Activated T-helper 9 cell treated with anti-CD3 and anti-CD28 coated beads, Interleukin-2, amount 50 U/mL, for 16 hours (primary cell): Measurements from ENCODE around the gene DLAT.
"Not testable (repeated sequence)": the region's sequence is repeated elsewhere in the genome, so short reads cannot be mapped to it uniquely, and the experiment has no call there.

Experiments used
- DNase-seq: peaks from one replicate; pipeline ENCODE4 v3.0.0-alpha.2; 2020; ENCODE audit warnings: low read depth

Gene DLAT

DNA sequence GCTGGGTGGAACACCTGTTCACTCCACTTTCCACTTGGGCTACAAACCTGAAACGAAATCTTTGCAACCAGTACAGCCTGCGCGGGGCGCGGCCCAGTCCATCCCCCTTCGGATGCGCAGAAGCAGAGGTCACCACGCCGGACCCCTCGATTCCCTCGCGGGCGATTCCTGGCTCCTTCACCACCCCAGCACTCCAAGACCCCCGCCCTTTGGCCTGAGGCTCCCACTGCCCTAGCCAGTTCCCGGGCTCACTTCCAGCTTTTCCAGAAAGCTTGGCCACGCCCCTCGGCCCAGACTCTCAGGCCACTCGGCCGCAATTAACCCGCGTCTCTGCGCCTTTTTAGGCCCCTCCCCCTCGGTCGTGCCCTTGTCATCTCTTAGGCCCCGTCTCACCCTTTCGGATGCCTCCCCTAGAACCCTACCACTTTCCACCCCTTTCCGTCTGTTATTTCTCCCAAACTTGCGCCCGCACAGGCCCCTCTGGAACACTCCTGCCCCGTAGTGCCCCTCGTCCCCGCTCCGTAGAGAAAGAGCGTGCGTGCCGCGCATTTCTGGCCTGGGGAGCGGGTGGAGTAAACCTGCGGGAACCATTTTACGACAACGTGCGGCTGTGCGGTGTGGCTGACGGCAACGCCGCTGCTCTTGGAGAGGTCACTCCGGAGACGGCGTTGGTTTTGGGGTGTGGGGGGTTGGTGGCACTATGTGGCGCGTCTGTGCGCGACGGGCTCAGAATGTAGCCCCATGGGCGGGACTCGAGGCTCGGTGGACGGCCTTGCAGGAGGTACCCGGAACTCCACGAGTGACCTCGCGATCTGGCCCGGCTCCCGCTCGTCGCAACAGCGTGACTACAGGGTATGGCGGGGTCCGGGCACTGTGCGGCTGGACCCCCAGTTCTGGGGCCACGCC lies at the start of gene DLAT:
Gene DLAT, plus strand, starts transcription at position 636 of the 906 bp plus-strand sequence. Its CDS starts 65 bp downstream, at position 701.
- peak; percentile 69 for DNase-seq

DNA sequence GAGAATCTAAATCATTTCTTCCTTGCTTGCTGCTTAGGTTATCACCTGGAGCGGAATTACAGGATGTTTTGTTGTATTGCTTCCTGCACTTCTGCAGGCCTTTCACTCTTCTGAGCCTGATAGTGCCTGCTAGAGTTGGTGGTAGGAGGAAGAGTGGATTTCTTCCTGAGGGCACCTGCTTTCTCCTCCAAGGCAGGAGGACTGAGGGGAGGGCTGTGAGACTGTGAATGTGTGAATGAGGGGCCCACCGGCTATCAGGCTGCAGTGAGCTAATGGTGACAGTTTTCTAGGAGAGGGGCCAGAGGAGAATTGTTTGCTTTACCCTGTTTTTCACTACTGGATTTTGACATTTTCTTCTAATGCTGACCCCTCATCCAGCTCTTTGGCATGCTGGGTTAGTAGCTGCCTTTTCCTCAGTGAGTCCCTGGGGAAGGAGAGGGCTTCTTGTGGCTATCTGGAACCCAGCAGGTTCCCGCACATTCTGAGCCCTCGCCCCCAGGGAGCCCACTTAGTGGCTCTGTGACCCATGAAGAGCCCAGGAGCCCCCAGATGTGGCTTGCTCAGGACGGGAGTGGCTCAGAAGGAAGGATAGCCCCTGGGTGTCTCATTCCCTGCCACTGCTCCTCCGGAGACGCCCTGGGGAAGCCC lies 49.0 kb upstream of the DLAT start:
- DNase-seq: no peak

DNA sequence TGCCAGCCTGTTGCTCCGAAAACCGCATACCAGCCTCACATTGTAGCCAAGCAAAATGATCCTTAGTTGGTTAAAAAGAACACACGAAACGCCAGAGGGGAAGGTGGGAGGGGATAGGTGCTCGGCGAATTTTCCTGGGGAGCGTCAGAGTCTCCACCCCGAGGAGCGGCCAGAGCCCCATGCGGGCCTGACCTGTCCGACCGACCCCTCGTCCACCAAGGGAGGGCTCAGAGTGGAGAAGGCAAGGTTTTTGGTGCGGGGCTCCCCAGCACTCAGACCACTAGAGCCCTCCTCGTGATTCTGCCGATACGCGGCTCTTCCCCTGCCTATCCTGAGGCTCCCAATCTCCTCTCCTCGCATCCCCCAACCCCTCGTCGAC lies 48.5 kb upstream of the DLAT start:
- DNase-seq: no peak

DNA sequence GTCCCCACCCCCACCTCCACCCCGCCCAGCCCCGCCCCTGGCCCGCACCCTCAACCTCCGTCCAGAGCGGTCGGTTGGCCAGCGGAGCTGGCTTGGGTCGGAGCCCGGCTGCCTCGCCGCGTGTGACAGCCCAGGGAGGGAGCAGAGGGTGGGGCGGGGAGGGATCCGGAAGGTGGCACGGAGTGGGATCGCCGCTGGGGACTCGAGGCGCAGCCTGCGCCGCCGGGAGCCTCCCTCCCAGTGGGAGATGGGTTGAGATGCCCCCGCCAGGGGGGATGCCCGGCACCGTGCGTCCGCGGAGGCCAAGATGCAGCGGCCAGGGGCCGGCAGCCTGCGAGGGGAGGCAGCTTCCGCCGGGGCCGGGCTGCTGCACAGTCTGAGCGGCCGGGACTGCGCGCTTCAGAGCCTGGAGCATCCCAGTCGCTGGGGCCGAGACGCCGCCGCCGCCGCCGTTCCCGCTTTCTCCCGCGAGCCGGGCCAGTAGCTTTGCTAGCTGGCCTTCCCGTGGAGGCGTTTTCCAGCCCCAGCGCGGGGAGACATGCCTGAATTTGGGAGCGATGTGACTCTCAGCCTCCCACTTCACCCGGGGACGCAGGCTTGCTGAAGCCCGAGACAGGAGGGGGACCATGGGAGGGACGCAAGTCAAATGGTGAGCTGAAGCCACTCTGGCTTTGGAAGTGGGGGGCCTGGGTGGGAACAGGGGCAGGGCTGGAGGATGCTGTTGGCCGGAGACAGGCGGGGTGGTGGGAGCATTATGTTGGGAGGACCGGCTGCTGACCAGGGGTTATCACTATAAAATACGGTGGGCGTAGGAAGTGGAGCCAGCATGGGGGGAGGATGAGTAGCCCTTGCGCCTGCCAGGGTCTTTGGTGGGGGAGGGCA lies 47.8 kb upstream of the DLAT start:
- DNase-seq: no peak

DNA sequence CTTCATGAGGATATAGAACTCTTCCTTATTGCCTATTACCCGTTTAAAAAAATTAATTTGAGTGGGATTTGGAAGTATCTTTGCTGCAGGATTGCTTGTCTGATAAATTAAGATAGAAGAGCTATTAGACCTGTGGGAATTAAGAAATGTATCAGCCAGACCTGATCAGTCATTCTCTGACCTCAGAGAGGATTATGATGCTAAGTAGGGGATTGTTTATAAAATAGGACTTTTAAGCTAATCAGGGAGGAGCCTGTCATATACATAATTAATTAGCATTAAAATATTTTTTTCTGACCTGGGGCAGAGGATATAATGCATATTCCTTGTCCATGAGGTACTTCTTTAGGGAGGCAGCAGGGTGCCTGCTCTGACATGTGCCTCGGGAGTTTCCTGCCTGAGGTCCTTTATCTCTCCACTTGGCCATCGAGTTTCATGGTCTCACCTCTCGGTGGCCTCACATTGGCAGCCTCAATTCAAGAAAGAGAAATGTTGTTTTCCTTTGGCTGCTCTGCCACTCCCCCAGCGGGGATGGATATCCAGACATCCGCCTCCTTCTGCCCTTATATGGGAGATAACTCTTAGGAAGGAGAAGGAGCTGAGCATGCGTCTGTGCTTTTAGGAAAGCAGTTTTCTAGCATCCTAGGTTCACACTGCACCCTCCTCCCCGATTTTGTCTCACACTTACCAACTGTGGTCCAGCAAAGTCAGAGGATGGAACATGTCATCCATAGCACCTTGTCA lies 47.0 kb upstream of the DLAT start:
- no peak for DNase-seq

DNA sequence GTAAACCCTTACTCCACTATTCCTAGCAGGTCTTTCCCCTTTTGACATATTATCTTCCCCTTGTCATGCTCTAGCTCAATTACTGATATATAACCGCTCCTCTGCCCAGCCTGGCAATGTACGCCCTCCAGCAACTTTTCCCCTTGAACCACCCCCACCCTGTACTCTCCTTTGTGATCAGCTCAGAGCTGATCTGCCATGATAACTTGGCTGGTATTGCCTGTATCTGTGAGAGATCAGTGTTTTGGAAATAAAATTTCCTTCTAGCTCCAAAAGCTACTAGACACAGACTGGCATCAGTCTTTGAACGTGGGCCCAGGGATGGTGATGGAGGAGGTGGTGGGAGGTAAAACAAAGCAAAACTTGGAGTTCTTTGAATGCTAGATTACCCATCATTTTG lies 45.1 kb upstream of the DLAT start:
- no peak for DNase-seq

DNA sequence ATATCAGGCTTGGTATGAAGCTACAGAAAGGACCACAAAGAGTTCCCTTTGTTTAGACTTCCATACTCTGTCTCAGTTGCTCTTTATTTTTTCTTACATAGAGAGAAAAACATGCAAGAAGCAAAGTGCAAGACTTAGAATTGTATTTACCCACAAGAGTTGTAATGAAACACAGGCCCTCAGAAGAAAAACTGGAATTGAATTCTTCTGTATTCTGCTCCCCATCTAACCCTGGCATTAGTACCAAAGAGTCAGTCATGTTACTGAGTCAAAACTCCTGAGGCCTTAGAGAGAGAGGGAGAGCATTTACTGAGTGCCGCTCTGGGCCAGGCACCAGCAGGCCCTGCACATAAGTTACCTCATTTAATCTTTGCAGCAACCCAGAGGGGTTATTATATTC lies 43.9 kb upstream of the DLAT start:
- no peak for DNase-seq

DNA sequence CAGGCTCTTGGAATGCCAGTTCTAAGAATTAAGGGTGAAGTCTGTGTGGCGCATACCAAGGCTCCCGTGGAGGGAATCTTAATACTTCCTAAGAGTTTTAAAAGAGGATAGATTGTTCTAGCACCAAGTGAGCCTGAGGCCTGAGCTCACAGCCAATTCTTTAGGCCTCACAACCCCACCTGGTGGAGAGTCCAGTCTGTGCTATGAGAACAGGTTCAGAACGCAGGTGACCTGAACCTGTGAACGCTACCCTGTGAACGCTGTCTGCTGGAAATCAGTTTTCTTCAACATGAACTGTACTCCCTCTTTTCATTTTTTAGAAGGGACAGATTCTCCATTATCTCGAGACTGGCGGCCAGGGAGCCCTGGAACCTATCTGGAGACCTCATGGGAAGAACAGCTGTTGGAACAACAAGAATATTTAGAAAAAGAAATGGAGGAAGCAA lies 43.2 kb upstream of the DLAT start:
- DNase-seq: peak; percentile 20

DNA sequence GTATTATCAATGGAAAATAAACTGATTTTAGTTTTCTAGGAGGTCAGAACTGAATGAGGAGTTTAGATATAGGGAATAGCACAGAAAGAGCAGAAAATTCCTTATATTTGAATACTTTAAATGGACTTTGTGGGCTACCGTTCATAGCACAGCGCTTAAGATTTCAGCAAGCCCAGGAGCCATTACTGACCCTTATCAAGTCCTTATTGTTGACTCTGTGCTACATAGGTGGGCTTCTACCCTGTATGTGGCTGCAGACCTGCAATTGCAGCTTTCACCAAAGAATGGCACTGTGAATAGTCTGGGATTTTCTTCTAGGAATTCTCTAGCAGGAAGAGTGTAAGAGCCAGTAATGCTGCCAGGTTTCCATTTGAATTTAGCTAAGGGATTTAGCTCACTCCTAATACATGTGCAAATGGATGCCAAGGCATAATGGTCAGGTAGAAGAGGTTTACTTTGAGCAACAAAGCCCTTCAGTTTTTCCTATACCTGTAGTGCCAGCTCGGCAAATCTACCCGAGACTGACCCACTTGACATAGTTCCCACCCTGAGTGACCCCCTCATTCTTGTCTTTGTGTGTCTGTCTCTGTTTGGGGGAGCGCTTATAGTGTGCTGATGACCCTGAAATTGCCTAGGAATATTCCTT lies 42.5 kb upstream of the DLAT start:
- no peak for DNase-seq

DNA sequence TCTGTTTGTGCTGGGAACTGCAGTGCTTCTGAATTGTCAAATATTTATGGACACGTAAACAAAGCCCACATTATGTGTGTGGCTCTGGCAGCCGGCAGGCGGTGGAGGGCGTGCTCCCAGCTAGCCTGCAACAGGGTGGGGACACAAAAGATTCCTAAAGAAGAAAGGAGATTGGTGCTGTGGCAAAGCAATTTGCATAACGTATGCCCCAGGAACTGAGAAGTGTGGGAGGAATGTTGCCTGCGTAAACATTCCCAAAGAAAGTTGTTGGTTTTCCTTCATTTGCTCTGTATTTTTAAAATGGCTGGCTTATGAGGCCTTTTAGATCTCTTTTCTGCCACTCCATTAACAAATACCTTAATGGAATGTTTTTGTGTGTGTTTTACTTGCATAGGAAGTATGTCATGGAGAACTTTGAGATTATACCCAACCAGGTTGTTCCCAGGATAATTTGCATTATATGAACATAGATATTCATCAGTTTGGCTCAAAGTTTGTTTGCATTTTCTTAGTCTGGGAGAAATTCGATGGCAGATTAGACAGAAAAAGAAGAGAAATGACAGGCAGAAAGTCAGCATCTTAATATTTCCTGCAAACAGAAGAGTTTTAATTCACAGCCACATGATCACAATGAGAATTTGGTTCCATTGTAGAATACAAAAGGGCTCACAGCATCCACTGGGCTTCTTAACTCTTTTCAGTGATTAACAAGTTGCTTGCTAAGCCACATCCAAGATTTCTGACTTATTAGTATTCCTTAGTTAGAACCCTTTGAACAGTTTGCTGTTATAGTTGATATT lies 41.8 kb upstream of the DLAT start:
- DNase-seq: no peak

DNA sequence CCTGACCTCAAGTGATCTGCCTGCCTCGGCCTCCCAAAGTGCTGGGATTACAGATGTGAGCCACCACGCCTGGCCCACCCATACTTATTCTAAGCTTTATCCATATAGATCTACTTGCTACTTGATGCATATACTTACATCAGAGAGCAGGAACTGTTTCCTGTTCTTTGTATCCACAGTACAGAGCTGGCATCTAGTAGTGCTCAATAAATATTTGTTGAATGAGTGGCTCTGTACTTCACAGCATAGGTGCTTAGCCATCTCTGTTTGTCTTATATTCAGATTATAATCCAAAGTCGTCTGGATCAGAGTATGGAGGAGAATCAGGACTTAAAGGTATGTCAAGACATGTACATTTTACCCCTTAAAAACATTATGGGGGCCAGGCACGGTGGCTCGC lies 38.6 kb upstream of the DLAT start:
- no peak for DNase-seq

DNA sequence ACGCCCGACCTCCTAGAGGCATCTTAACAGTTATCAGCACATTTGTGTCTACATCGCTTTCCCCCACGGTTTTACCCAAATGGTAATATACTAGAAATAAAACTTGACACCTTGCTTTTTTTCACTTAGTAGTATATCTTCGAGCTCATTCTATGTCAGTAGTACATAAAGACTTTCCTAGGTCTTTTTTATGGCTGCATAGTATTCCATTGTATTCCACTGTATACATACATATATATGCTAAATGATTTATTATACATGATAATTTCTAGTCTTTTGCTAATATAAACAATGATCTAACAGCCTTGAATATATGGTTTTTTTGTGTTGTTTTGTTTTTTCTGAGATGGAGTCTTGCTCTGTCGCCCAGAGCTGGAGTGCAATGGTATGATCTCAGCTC lies 34.8 kb upstream of the DLAT start:
- no peak for DNase-seq

DNA sequence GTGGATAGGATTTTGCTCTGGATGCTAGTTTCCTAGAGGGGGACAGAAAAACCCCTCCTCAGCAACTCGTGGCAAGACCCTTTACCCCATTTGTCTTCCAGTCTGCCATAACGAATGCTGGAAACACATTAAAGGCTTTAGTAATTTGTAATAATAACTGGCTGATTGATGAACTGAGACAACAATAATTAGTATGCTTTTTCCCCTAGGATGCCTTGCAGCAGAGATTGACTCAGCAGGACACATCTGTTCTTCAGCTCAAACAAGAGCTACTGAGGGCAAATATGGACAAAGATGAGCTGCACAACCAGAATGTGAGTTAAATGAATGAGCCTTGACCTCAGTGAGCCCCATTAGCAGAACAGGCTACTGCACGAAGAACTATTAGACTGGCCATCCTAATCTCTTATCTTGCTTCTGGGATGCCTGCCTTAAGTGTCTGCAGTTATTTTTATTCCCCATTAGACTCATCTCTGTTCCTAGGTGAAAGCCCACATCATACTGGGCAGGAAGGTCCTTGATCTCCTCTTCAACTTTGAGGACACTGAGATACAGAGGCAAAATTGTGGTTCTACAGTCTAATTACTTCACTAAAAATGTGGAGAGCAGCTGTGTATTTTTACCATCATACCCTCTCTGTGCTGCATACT lies 32.9 kb upstream of the DLAT start:
- DNase-seq: no peak

DNA sequence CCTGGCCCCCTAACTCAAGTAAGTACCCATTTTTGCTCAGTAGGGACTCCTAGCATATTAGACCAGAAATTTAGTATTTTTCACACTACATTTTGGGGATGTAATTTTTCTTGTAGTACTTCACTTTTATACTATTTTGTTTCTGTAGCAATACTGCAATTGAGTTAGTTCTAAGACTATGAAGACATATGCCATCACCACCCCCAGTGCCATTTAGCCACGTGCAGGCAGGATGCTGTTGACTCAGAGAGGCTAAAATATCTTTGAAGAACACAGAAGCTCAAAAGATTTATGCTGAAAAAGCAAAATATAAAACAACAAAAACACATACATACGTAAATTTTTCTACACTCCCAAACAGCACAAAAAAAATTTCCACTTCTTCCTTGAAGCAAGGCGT lies 29.1 kb upstream of the DLAT start:
- DNase-seq: no peak

DNA sequence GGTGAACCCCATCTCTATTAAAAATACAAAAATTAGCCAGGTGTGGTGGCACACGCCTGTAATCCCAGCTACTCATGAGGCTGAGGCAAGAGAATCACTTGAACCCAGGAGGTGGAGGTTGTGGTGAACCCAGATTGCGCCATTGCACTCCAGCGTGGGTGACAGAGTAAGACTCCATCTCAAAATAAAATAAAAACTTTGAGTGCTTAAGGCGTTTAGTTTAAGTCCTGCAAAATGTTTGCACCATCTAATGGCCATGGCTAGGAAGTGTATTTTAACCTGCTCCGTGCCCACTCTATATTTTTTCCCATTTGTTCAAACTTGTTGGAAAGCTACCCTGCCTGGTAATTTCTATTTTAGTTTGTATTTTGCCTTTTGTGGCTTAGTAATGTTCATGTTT lies 28.5 kb upstream of the DLAT start:
- not testable (repeated sequence) for DNase-seq

DNA sequence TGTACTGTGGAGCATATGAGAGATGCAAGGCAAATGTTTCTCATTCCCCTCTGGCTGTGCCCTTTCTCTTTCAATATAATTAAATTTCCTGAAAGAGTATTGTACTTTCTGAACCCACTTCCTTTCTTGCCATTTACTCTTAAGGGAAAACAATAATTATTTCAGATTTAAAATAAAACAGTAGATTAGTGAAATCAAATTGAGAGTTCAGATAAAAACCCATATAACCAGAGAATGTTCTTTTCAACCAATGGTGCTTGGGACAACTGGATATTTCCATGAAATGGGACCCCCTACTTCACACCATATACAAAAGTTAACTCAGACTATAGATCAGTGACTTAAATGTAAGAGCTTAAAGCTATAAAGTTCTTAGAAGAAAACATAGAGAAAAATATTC lies 26.1 kb upstream of the DLAT start:
- no peak for DNase-seq

DNA sequence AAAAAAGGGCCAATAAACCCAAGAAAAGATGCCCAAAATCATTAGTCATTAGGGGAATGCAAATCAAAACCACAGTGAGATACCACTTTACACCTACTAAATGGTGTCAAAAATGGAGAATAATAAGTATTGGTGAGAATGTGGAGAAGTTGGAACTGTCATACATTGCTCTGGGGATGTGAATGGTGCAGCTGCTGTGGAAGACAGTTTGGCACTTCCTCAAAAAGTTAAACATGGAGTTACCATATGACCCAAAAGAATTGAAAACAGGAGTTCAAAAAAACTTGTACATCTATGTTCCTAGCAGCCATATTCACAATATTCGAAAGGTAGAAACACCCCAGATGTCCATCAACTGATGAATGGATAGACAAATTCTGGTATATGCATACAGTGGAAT lies 24.5 kb upstream of the DLAT start:
- no peak for DNase-seq

DNA sequence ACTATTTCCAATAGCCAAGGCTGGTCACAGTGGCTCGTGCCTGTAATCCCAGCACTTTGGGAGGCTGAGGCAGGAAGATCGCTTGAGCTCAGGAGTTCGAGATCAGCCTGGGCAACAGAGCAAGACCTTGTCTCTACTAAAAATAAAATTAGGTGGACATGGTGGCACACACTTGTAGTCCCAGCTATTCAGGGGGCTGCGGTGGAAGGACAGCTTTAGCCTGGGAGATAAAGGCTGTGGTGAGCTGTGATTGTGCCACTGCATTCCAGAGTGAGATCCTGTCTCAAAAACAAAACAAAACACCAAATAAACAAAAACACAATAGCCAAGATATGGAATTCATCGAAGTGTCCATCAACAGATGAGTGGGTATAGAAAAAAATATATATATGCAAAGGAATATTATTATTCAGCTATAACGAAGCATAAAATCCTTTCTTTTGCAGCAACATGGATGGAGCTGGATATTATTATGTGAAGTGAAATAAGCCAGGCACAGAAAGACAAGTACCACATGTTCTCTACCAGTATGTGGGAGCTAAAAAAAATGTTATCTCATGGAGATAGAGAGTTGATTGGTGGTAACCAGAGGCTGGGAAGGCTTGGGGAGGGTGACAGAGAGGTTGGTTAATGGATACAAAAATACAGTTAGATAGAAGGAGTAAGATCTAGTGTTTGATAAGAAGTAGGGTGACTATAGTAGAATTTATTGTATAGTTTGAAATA lies 22.6 kb upstream of the DLAT start:
- no peak for DNase-seq

DNA sequence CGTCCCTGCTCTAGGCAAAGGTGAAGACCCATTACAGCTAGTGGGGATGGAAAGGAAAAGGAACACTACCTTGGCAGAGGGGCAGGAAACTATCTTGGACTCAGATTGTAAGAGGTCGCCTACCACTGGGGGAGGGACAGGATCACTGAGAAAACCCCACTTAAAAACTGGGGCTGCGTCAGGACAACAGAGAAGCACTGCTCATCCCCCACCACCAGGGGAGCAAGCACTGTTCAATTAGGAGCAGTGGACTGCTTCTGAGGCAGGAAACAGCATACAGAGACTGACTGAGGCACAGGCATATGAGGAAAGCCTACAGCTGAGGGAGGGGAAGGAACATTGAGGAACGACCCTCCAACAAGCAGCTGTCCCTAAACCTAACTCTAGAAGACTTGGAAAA lies 20.8 kb upstream of the DLAT start:
- DNase-seq: no peak
